Neural cell (in vitro differentiated cells): Measurements from ENCODE around the gene ZNF260. TPM values are rescaled to one million over a fixed set of nuclear protein-coding genes. Genes with fewer than 3 reads are reported as not detected.

ENCODE experiments used
- H2AFZ ChIP-seq: fragments of 200-600, 300-800 bp; sonication (generic), shearing (Covaris generic); 2 replicates; pipeline ENCODE4 v1.6.0; 2014; ENCODE audit warnings: low read depth, mild to moderate bottlenecking, antibody characterized with exemption, low read length, moderate library complexity
- H3F3A ChIP-seq: fragments of 200-600 bp; shearing (Covaris generic); 2 replicates; pipeline ENCODE4 v1.6.1; 2016; ENCODE audit warnings: mild to moderate bottlenecking, moderate library complexity, mixed read lengths, antibody characterized with exemption, low read length; ENCODE audit not compliant: insufficient read depth, poor library complexity, severe bottlenecking
- H3K27ac ChIP-seq: fragments of 200-600, 300-800 bp; sonication (generic), shearing (Covaris generic); 2 replicates; pipeline ENCODE4 v1.5.1; 2014; ENCODE audit warnings: mild to moderate bottlenecking, low read length, moderate library complexity
- H3K27me3 ChIP-seq: fragments of 300-800, 200-600 bp; sonication (generic), shearing (Covaris generic); 2 replicates; pipeline ENCODE4 v1.6.0; 2014; ENCODE audit warnings: mild to moderate bottlenecking, low read depth, low read length, moderate library complexity; ENCODE audit not compliant: insufficient read depth
- H3K36me3 ChIP-seq: fragments of 300-800, 200-600 bp; sonication (generic), shearing (Covaris generic); 2 replicates; pipeline ENCODE4 v1.5.1; 2014; ENCODE audit warnings: mild to moderate bottlenecking, antibody characterized with exemption, low read length, moderate library complexity; ENCODE audit not compliant: insufficient read depth
- H3K4me2 ChIP-seq: fragments of 300-800, 200-600 bp; sonication (generic), shearing (Covaris generic); 2 replicates; pipeline ENCODE4 v1.6.0; 2014; ENCODE audit warnings: mild to moderate bottlenecking, low read length
- H3K4me3 ChIP-seq: fragments of 300-800, 200-600 bp; sonication (generic), shearing (Covaris generic); 2 replicates; pipeline ENCODE4 v1.5.1; 2014; ENCODE audit warnings: mild to moderate bottlenecking, low read length, moderate library complexity
- H3K79me2 ChIP-seq: fragments of 200-600 bp; shearing (Covaris generic); replicated peaks from 2 replicates; pipeline ENCODE4 v1.6.0; 2014; ENCODE audit warnings: mild to moderate bottlenecking, low read length, moderate library complexity; ENCODE audit not compliant: insufficient read depth
- H3K9ac ChIP-seq: fragments of 300-800, 200-600 bp; sonication (generic), shearing (Covaris generic); 2 replicates; pipeline ENCODE4 v1.6.1; 2016; ENCODE audit warnings: mild to moderate bottlenecking, low read length, mixed read lengths
- H3K9me2 ChIP-seq: fragments of 200-600 bp; shearing (Covaris generic); 2 replicates; pipeline ENCODE4 v1.6.1; 2016; ENCODE audit warnings: mild to moderate bottlenecking, low read length, mixed read lengths; ENCODE audit not compliant: insufficient read depth
- H3K9me3 ChIP-seq: fragments of 200-600, 300-800 bp; sonication (generic), shearing (Covaris generic); 2 replicates; pipeline ENCODE4 v1.6.1; 2016; ENCODE audit warnings: mild to moderate bottlenecking, mixed run types, low read length, moderate library complexity, mixed read lengths
- H4K20me1 ChIP-seq: fragments of 200-600 bp; shearing (Covaris generic); 2 replicates; pipeline ENCODE4 v1.6.1; 2016; ENCODE audit warnings: mild to moderate bottlenecking, mixed run types; ENCODE audit not compliant: insufficient read depth
- EP300 ChIP-seq: fragments of 450-650 bp; conservative IDR thresholded peaks from 2 replicates; pipeline ENCODE4 v1.6.1; 2014; ENCODE audit warnings: antibody characterized with exemption, mild to moderate bottlenecking, moderate library complexity; ENCODE audit not compliant: poor library complexity, severe bottlenecking
- EZH2 ChIP-seq: fragments of 200-600, 300-800 bp; shearing (Covaris generic), sonication (generic); IDR thresholded peaks from 2 replicates; pipeline ENCODE4 v1.6.1; 2014; ENCODE audit warnings: antibody characterized with exemption, low read length, borderline replicate concordance, mild to moderate bottlenecking; ENCODE audit not compliant: insufficient read depth, poor library complexity, severe bottlenecking
- MXI1 ChIP-seq: fragments of 450-650 bp; conservative IDR thresholded peaks from 2 replicates; pipeline ENCODE4 v1.6.1; 2014; ENCODE audit warnings: antibody characterized with exemption, mild to moderate bottlenecking; ENCODE audit not compliant: poor library complexity, severe bottlenecking
- POLR2AphosphoS5 ChIP-seq: IDR thresholded peaks from 2 replicates; pipeline ENCODE4 v1.6.1; 2012
- RAD21 ChIP-seq: fragments of 450-650 bp; conservative IDR thresholded peaks from 2 replicates; pipeline ENCODE4 v1.6.1; 2014; ENCODE audit warnings: antibody characterized with exemption, mild to moderate bottlenecking, moderate library complexity
- SMC3 ChIP-seq: fragments of 450-650 bp; conservative IDR thresholded peaks from 2 replicates; pipeline ENCODE4 v1.6.1; 2014; ENCODE audit warnings: antibody characterized with exemption, mild to moderate bottlenecking, moderate library complexity; ENCODE audit not compliant: poor library complexity
- TAF1 ChIP-seq: IDR thresholded peaks from 2 replicates; pipeline ENCODE4 v1.6.1; 2012; ENCODE audit warnings: low read depth
- polyA plus RNA-seq: library from polyadenylated mRNA; depleted of rRNA; stranded (reverse); fragments of >200 nt; gene quantifications from 2 replicates; pipeline ENCODE4 v1.2.3, GENCODE V29; 2014
- TF ChIP-seq, protein P1 (sequence below): fragments of 450-650 bp; IDR thresholded peaks from 2 replicates; pipeline ENCODE4 v1.5.1; 2014; ENCODE audit warnings: antibody characterized with exemption, mild to moderate bottlenecking, moderate library complexity; ENCODE audit not compliant: poor library complexity, severe bottlenecking
- TF ChIP-seq, protein P2 (sequence below): IDR thresholded peaks from 2 replicates; pipeline ENCODE4 v1.6.1; 2012; ENCODE audit warnings: borderline replicate concordance

ZNF260 gene
- polyA plus RNA-seq, 1 donor from 2014 or later, result 23.2 TPM

DNA sequence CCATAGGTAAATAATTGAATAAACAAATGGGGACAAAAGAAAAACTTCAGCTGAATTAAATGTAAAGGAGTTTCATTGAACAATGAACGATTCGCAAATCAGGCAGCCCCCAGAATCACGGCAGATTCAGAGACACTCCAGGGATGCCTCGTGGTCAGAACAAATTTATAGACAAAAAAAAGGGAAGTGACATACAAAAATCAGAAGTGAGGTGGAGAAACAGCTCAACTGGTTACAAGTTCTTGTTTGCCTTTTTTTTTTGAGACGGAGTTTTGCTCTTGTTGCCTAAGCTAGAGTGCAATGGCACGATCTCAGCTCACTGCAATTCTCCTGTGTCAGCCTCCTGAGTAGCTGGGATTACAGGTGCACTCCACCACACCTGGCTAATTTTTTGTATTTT, 44.4 kb downstream of the ZNF260 start:
- TF ChIP-seq, protein P1, sequence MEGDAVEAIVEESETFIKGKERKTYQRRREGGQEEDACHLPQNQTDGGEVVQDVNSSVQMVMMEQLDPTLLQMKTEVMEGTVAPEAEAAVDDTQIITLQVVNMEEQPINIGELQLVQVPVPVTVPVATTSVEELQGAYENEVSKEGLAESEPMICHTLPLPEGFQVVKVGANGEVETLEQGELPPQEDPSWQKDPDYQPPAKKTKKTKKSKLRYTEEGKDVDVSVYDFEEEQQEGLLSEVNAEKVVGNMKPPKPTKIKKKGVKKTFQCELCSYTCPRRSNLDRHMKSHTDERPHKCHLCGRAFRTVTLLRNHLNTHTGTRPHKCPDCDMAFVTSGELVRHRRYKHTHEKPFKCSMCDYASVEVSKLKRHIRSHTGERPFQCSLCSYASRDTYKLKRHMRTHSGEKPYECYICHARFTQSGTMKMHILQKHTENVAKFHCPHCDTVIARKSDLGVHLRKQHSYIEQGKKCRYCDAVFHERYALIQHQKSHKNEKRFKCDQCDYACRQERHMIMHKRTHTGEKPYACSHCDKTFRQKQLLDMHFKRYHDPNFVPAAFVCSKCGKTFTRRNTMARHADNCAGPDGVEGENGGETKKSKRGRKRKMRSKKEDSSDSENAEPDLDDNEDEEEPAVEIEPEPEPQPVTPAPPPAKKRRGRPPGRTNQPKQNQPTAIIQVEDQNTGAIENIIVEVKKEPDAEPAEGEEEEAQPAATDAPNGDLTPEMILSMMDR, result no peak
- TF ChIP-seq, protein P2, sequence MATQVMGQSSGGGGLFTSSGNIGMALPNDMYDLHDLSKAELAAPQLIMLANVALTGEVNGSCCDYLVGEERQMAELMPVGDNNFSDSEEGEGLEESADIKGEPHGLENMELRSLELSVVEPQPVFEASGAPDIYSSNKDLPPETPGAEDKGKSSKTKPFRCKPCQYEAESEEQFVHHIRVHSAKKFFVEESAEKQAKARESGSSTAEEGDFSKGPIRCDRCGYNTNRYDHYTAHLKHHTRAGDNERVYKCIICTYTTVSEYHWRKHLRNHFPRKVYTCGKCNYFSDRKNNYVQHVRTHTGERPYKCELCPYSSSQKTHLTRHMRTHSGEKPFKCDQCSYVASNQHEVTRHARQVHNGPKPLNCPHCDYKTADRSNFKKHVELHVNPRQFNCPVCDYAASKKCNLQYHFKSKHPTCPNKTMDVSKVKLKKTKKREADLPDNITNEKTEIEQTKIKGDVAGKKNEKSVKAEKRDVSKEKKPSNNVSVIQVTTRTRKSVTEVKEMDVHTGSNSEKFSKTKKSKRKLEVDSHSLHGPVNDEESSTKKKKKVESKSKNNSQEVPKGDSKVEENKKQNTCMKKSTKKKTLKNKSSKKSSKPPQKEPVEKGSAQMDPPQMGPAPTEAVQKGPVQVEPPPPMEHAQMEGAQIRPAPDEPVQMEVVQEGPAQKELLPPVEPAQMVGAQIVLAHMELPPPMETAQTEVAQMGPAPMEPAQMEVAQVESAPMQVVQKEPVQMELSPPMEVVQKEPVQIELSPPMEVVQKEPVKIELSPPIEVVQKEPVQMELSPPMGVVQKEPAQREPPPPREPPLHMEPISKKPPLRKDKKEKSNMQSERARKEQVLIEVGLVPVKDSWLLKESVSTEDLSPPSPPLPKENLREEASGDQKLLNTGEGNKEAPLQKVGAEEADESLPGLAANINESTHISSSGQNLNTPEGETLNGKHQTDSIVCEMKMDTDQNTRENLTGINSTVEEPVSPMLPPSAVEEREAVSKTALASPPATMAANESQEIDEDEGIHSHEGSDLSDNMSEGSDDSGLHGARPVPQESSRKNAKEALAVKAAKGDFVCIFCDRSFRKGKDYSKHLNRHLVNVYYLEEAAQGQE, result no peak
- H3K36me3 ChIP-seq, result no peaks in the 10 kb centered on the region
- H3K27me3 ChIP-seq, result no peaks in the 10 kb centered on the region
- H3K9me3 ChIP-seq, result peaks cover 18% of the 10 kb centered on the region
- no peaks in the 10 kb centered on the region for H3K9me2 ChIP-seq
- H3F3A ChIP-seq, result no peaks in the 10 kb centered on the region
- no peak overlapping the region for H3K27ac ChIP-seq
- H3K4me3 ChIP-seq, result no peak overlapping the region
- no peak overlapping the region for H3K9ac ChIP-seq
- H2AFZ ChIP-seq, result no peak overlapping the region
- no peak overlapping the region for H3K4me2 ChIP-seq
- peaks cover 19% of the 10 kb centered on the region for H3K79me2 ChIP-seq
- H4K20me1 ChIP-seq, result no peaks in the 10 kb centered on the region

DNA sequence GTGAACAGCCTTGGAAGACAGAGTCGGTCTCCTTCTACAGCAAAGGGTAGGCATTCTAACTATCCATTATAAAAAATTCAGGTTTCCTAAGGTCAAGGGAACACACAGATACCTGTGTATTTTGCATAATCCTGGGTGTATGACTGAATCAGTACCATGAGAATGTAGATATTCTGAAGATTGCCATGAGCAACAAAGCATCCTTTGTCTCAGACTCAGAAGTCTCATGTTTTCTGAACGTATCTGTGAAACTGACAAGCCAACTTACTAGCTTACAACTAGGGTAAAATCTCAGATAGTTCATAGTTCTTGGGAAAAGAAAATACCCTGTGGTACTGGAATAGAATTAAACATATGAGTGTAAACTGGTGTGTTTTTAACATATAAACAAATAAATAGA, 45.2 kb downstream of the ZNF260 start:
- H3K4me3 ChIP-seq, result no peak overlapping the region
- H2AFZ ChIP-seq, result no peak overlapping the region
- peaks cover 18% of the 10 kb centered on the region for H3K9me3 ChIP-seq
- H3K4me2 ChIP-seq, result no peak overlapping the region
- H3K9me2 ChIP-seq, result no peaks in the 10 kb centered on the region
- H3K27me3 ChIP-seq, result no peaks in the 10 kb centered on the region
- H3K79me2 ChIP-seq, result peaks cover 14% of the 10 kb centered on the region
- H3K36me3 ChIP-seq, result no peaks in the 10 kb centered on the region
- no peaks in the 10 kb centered on the region for H3F3A ChIP-seq
- TF ChIP-seq TAF1 (no peak), EP300 (no peak), EZH2 (no peak), MXI1 (no peak), RAD21 (no peak), POLR2AphosphoS5 (no peak), SMC3 (no peak)
- TF ChIP-seq, protein P1, result no peak
- TF ChIP-seq, protein P2, result no peak
- H4K20me1 ChIP-seq, result no peaks in the 10 kb centered on the region
- H3K9ac ChIP-seq, result no peak overlapping the region
- H3K27ac ChIP-seq, result no peak overlapping the region
